Ovary (tissue), 9 donors: ENCODE data around the gene GLI3. TPM values are rescaled to one million over a fixed set of nuclear protein-coding genes. Genes with fewer than 3 reads are reported as not detected.

ENCODE experiments used
- DNase-seq, 5 donors: peaks; one replicate each; pipeline ENCODE4 v3.0.0-alpha.2; 2019 to 2020
- H3K27ac ChIP-seq, 2 donors: fragments of 200-600 bp; one replicate each; pipeline versions ENCODE4 v1.5.1 to v1.8.0; 2019 to 2022
- H3K27me3 ChIP-seq: fragments of 200-600 bp; one replicate; pipeline ENCODE4 v1.8.0; 2022
- H3K36me3 ChIP-seq: fragments of 200-600 bp; sonication (generic); one replicate; pipeline ENCODE4 v1.5.1; 2019
- H3K4me1 ChIP-seq: one replicate; pipeline ENCODE4 v1.8.1; 2013; ENCODE audit warnings: mild to moderate bottlenecking, moderate library complexity; ENCODE audit not compliant: insufficient read depth
- H3K4me3 ChIP-seq: fragments of 200-600 bp; sonication (generic); one replicate; pipeline ENCODE4 v1.5.1; 2017
- H3K9me3 ChIP-seq, 2 donors: fragments of 200-600 bp in 1 of 2; sonication (generic) in 1 of 2; one replicate each; pipeline versions ENCODE4 v1.5.1 to v1.8.1; 2013 to 2019; ENCODE audit warnings: mild to moderate bottlenecking in 1 of 2, moderate library complexity in 1 of 2
- CTCF ChIP-seq, 3 donors: fragments of 450-650 bp in 2 of 3; fragments of 200-600 bp in 1 of 3; IDR thresholded peaks; one replicate each; pipeline versions ENCODE4 v1.5.1 to v1.8.0; 2016 to 2022; ENCODE audit warnings: antibody characterized with exemption in 3 of 3, mild to moderate bottlenecking in 1 of 3
- EP300 ChIP-seq: sonication (generic); formaldehyde crosslinking; IDR thresholded peaks from one replicate; pipeline ENCODE4 v1.6.1; 2017; ENCODE audit warnings: antibody characterized with exemption
- POLR2A ChIP-seq: fragments of 450-650 bp; IDR thresholded peaks from one replicate; pipeline ENCODE4 v1.6.1; 2017; ENCODE audit warnings: antibody characterized with exemption, mild to moderate bottlenecking, moderate library complexity
- WGBS, 3 donors: extraction: QIAGEN DNeasy Blood & Tissue Kit in 1 of 3; methylation state at CpG; one replicate each; pipeline versions ENCODE4 v1.1.5 to v1.1.7; 2013 to 2017; 5-methylcytosine and 5-hydroxymethylcytosine counted together
- intact Hi-C, 4 donors: fragments of 100-400 bp; cut with DNase I; formaldehyde crosslinking; loops; one replicate each; pipeline versions ENCODE4 v1.11.0 to v1.15.1; 2022 to 2023
- polyA plus RNA-seq, 2 donors: library from polyadenylated mRNA; stranded (reverse); fragments of 200-250 nt in 1 of 2; fragments of 350-450 nt in 1 of 2; fragmentation: Illumina TruSeq in 1 of 2; extraction: RNeasy Lipid Tissue Mini Kit (QIAGEN cat#74804) in 1 of 2; gene quantifications; one replicate each; pipeline ENCODE4 v1.2.3, GENCODE V29; 2013 to 2014
- small RNA-seq: library from RNA; depleted of rRNA; stranded (forward); fragments of <200 nt; gene quantifications from one replicate; pipeline ENCODE3, GENCODE V24; 2016
- total RNA-seq, 7 donors: library from RNA; depleted of rRNA in 2 of 7; stranded (reverse); fragments of >200 nt in 2 of 7; fragmentation: NEBNext Ultra II Directional in 3 of 7; extraction: Animal tissue kit (Norgen Biotek cat#: 25700) in 3 of 7; gene quantifications; one replicate each; pipeline versions ENCODE4 v1.1.0 to v1.2.4, GENCODE V29; 2016 to 2023
- donor health status: DM: no; HTN: no; CAD: no; lungs with moderate emphysema.
- donor health status: DM: no; HTN: no; CAD: no.
- donor health status: Bipolar disorder and iron deficiency.
- donor health status: DM: yes; HTN: yes; CAD: no.
- donor health status: DM: no; HTN: no; CAD: no.
- donor health status: DM: yes; HTN: yes; CAD: no.

GLI3 gene
- total and polyA plus RNA-seq, 9 donors = 9.5 to 67.1 (median 50.5) TPM

- Histone ChIP-seq H3K27me3 (no peaks in the 10 kb centered on the region), H3K9me3 (no peaks in the 10 kb centered on the region), H3K36me3 (no peaks in the 10 kb centered on the region), H3K4me3 (no peak overlapping the region), H3K27ac (no peak overlapping the region), H3K4me1 (no peaks in the 10 kb centered on the region)
- DNase-seq = no peak
- TF ChIP-seq EP300 = no peak
- TF ChIP-seq CTCF (IDR thresholded peaks at IDR 0.05) = no peak
- no peak for TF ChIP-seq POLR2A
- WGBS, 3 donors = 65 to 81% (median 67%) methylated on average over 2 of the region's 2 CpGs
- intact Hi-C loops = no loop called here
Measured at GRCh38 chr7:41912426-41912825, 324.6 kb downstream of the GLI3 start.

- TF ChIP-seq POLR2A (no peak), EP300 (no peak), CTCF (IDR thresholded peaks at IDR 0.05) (no peak)
- DNase-seq = no peak
- Histone ChIP-seq H3K27me3 (no peaks in the 10 kb centered on the region), H3K4me1 (no peaks in the 10 kb centered on the region), H3K27ac (no peak overlapping the region), H3K9me3 (no peaks in the 10 kb centered on the region), H3K36me3 (no peaks in the 10 kb centered on the region), H3K4me3 (no peak overlapping the region)
- WGBS, 3 donors = 80 to 86% (median 83%) methylated on average over 2 of the region's 2 CpGs
- intact Hi-C loops = no loop called here
Measured at GRCh38 chr7:41911792-41912191, 325.2 kb downstream of the GLI3 start.

Small RNAs within 50 kb of the gene (small RNA-seq; reads per million reads assigned to genes)
- not detected for gene HMGN2P30
